ENCODE measurements around the gene LRRFIP1. TPM values are rescaled to one million over a fixed set of nuclear protein-coding genes. Genes with fewer than 3 reads are reported as not detected.
A peak's percentile ranks its signal among the peaks of the same experiment; 100 is the strongest.

The LRRFIP1 gene
- polyA plus RNA-seq, 1 donor from 2014 or later: 96.3 TPM

DNA sequence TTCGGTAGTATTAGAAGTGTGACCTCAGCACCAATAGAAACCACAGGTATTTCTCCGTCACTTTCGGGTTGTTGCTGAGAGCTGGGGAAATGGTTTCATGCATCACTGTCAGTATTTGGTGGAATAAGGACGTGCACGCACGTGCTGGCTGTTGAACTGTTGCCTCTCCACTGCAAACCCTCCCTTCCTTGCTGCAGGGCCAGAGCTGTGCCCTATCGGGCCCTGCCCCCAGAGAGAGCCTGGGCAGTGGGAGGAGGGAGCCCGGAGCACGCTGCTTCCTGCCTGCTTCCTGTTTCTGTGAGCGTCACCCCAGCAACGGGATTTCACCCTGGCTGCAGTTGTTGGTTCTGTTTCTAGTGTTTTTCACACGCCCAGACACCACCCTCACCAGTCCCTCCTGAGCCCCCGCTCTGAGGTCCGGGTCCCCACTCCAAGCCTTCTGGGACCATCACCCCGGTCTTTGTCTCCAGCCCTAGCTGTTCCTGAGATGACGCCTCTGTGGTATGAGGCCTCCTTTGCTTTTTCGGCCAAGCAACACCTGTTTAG is 47.4 kb downstream of the LRRFIP1 start:
- Histone ChIP-seq H3K9me2 (ENCODE audit: insufficient read depth, low read length) (no peaks in the 10 kb centered on the region), H3K36me3 (ENCODE audit: insufficient read depth, low read length) (no peaks in the 10 kb centered on the region), H3K27ac (ENCODE audit: low read length) (no peak overlapping the region), H2AFZ (ENCODE audit: low read depth, low read length) (no peak overlapping the region), H3K79me2 (replicated peaks; ENCODE audit: insufficient read depth, low read length) (peaks cover 7% of the 10 kb centered on the region), H3F3A (ENCODE audit: insufficient read depth, low read length, poor library complexity, severe bottlenecking) (no peaks in the 10 kb centered on the region), H3K9ac (ENCODE audit: low read length) (peak overlapping the region; percentile 18), H4K20me1 (ENCODE audit: insufficient read depth) (no peaks in the 10 kb centered on the region), H3K4me3 (ENCODE audit: low read length) (peak overlapping the region; percentile 39), H3K27me3 (ENCODE audit: insufficient read depth, low read depth, low read length) (no peaks in the 10 kb centered on the region), H3K9me3 (ENCODE audit: low read length) (no peaks in the 10 kb centered on the region), H3K4me2 (ENCODE audit: low read length) (no peak overlapping the region)
- peak; percentile 11 for TF ChIP-seq RAD21 (conservative IDR thresholded peaks at IDR 0.05)
- peak; percentile 67 for TF ChIP-seq MXI1 (conservative IDR thresholded peaks at IDR 0.05; ENCODE audit: poor library complexity, severe bottlenecking)
- TF ChIP-seq EP300 (conservative IDR thresholded peaks at IDR 0.05; ENCODE audit: poor library complexity, severe bottlenecking): no peak

DNA sequence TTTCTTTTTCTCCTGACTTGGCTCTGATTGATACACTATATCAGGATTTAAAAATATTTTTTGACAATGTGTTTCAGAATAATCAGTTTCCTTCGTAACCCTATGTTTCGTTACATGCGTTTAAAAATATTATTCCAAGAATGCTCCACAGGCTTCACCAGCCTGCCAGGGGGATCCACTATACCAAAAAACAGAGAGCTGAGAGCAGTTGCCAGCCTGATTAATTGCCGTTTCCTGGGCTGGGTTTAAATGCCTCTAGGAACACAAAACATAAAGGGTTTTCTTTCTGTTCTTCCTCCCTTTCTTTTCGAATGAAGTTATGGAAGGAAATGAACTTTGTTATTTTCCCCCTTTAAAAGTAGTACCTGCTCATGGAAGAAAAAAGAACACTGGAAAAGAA is 47.9 kb downstream of the LRRFIP1 start:
- H3K79me2 ChIP-seq (replicated peaks; ENCODE audit: insufficient read depth, low read length): peaks cover 7% of the 10 kb centered on the region
- H3K4me3 ChIP-seq (ENCODE audit: low read length): peak overlapping the region; percentile 39
- H4K20me1 ChIP-seq (ENCODE audit: insufficient read depth): no peaks in the 10 kb centered on the region
- H2AFZ ChIP-seq (ENCODE audit: low read depth, low read length): no peak overlapping the region
- H3K36me3 ChIP-seq (ENCODE audit: insufficient read depth, low read length): no peaks in the 10 kb centered on the region
- no peaks in the 10 kb centered on the region for H3K9me2 ChIP-seq (ENCODE audit: insufficient read depth, low read length)
- H3F3A ChIP-seq (ENCODE audit: insufficient read depth, low read length, poor library complexity, severe bottlenecking): no peaks in the 10 kb centered on the region
- TF ChIP-seq RAD21 (conservative IDR thresholded peaks at IDR 0.05) (no peak), EP300 (conservative IDR thresholded peaks at IDR 0.05; ENCODE audit: poor library complexity, severe bottlenecking) (no peak), MXI1 (conservative IDR thresholded peaks at IDR 0.05; ENCODE audit: poor library complexity, severe bottlenecking) (no peak), EZH2 (IDR thresholded peaks at IDR 0.05; ENCODE audit: borderline replicate concordance, insufficient read depth, low read length, poor library complexity, severe bottlenecking) (no peak), SMC3 (conservative IDR thresholded peaks at IDR 0.05; ENCODE audit: poor library complexity) (no peak), TAF1 (IDR thresholded peaks at IDR 0.05; ENCODE audit: low read depth) (no peak), POLR2AphosphoS5 (IDR thresholded peaks at IDR 0.05) (no peak)
- TF ChIP-seq, protein P1, sequence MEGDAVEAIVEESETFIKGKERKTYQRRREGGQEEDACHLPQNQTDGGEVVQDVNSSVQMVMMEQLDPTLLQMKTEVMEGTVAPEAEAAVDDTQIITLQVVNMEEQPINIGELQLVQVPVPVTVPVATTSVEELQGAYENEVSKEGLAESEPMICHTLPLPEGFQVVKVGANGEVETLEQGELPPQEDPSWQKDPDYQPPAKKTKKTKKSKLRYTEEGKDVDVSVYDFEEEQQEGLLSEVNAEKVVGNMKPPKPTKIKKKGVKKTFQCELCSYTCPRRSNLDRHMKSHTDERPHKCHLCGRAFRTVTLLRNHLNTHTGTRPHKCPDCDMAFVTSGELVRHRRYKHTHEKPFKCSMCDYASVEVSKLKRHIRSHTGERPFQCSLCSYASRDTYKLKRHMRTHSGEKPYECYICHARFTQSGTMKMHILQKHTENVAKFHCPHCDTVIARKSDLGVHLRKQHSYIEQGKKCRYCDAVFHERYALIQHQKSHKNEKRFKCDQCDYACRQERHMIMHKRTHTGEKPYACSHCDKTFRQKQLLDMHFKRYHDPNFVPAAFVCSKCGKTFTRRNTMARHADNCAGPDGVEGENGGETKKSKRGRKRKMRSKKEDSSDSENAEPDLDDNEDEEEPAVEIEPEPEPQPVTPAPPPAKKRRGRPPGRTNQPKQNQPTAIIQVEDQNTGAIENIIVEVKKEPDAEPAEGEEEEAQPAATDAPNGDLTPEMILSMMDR (IDR thresholded peaks at IDR 0.05; ENCODE audit: poor library complexity, severe bottlenecking): no peak
- TF ChIP-seq, protein P2, sequence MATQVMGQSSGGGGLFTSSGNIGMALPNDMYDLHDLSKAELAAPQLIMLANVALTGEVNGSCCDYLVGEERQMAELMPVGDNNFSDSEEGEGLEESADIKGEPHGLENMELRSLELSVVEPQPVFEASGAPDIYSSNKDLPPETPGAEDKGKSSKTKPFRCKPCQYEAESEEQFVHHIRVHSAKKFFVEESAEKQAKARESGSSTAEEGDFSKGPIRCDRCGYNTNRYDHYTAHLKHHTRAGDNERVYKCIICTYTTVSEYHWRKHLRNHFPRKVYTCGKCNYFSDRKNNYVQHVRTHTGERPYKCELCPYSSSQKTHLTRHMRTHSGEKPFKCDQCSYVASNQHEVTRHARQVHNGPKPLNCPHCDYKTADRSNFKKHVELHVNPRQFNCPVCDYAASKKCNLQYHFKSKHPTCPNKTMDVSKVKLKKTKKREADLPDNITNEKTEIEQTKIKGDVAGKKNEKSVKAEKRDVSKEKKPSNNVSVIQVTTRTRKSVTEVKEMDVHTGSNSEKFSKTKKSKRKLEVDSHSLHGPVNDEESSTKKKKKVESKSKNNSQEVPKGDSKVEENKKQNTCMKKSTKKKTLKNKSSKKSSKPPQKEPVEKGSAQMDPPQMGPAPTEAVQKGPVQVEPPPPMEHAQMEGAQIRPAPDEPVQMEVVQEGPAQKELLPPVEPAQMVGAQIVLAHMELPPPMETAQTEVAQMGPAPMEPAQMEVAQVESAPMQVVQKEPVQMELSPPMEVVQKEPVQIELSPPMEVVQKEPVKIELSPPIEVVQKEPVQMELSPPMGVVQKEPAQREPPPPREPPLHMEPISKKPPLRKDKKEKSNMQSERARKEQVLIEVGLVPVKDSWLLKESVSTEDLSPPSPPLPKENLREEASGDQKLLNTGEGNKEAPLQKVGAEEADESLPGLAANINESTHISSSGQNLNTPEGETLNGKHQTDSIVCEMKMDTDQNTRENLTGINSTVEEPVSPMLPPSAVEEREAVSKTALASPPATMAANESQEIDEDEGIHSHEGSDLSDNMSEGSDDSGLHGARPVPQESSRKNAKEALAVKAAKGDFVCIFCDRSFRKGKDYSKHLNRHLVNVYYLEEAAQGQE (IDR thresholded peaks at IDR 0.05; ENCODE audit: borderline replicate concordance): no peak
- no peak overlapping the region for H3K27ac ChIP-seq (ENCODE audit: low read length)
- no peaks in the 10 kb centered on the region for H3K27me3 ChIP-seq (ENCODE audit: insufficient read depth, low read depth, low read length)
- no peak overlapping the region for H3K9ac ChIP-seq (ENCODE audit: low read length)
- H3K4me2 ChIP-seq (ENCODE audit: low read length): no peak overlapping the region
- H3K9me3 ChIP-seq (ENCODE audit: low read length): no peaks in the 10 kb centered on the region
